ENCODE measurements around the gene VMP1.
"Not testable (repeated sequence)": the region's sequence is repeated elsewhere in the genome, so short reads cannot be mapped to it uniquely, and the experiment has no call there.

The VMP1 gene

DNA sequence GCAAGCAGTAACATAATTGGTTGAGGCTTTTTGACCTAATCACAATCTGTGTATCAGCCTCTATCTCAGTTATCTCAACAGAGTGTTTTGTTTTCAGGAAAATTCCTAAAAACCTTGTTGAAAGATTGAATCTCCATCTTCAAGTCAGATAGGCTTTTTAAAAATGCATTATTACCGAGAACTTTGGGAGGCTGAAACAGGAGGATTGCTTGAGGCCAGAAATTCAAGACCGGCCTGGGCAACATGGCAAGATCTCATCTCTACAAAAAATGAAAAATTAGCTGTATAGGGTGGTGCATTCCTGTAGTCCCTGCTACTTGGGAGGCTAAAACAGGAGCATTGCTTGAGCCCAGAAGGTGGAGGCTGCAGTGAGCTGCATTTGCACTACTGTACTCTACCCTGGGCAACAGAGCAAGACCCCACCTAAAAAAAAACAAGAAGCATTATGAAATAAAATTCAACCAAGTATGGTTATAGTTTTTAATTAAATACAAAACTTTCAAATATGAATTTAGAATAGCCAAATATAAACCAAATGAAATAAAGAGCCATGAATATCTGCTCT, 68.4 kb downstream of the VMP1 start:
- TF ChIP-seq CTCF (IDR thresholded peaks at IDR 0.05; ENCODE audit: extremely low read depth, missing control alignments) = no peak
- DNase-seq (ENCODE audit: low spot score) = no peak

GRCh38 chr17:59776577-59776976, 69.1 kb downstream of the VMP1 start:
- DNase-seq (ENCODE audit: low spot score) = no peak
- no peak for TF ChIP-seq CTCF (IDR thresholded peaks at IDR 0.05; ENCODE audit: extremely low read depth, missing control alignments)

GRCh38 chr17:59777033-59777432, 69.6 kb downstream of the VMP1 start:
- no peak for DNase-seq (ENCODE audit: low spot score)
- no peak for TF ChIP-seq CTCF (IDR thresholded peaks at IDR 0.05; ENCODE audit: extremely low read depth, missing control alignments)

- TF ChIP-seq CTCF (IDR thresholded peaks at IDR 0.05; ENCODE audit: extremely low read depth, missing control alignments) = no peak
- DNase-seq (ENCODE audit: low spot score) = no peak
Measured at GRCh38 chr17:59778996-59779395, 71.5 kb downstream of the VMP1 start.

DNA sequence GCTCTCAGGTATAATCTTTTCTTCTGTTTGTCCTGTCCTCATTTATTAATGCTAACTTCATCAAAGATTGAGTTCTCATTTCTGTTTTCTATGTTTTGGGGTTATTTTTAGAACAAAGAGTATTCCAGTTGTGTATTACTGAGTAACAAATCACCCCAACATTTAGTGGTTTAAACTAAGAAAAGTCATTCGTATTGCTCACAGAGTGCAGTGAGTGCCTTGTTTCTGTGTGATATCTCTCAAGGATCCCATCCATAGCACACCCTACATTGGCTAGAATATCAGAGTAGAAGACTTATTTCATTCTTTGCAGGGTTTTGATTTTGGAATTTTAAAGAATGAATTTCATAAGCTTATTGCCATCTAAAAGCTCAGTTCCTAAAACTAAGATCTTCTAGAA, 72.1 kb downstream of the VMP1 start:
- no peak for TF ChIP-seq CTCF (IDR thresholded peaks at IDR 0.05; ENCODE audit: extremely low read depth, missing control alignments)
- DNase-seq (ENCODE audit: low spot score) = no peak

DNA sequence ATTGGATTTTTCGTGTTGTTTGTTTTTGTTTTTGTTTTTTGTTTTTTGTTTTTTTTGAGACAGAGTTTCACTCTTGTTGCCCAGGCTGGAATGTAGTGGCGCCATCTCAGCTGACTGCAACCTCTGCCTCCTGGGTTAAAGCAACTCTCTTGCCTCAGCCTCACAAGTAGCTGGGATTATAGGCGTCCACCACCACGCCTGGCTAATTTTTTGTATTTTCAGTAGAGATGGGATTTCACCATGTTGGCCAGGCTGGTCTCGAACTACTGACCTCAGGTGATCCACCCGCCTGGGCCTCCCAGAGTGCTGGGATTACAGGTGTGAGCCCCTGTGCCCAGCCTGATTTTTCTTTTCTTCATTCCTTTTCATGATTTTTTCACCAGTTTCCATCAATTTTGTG, 73.1 kb downstream of the VMP1 start:
- not testable (repeated sequence) for DNase-seq (ENCODE audit: low spot score)

GRCh38 chr17:59783221-59784047, 76.0 kb downstream of the VMP1 start:
- no peak for TF ChIP-seq CTCF (IDR thresholded peaks at IDR 0.05; ENCODE audit: extremely low read depth, missing control alignments)
- no peak for DNase-seq (ENCODE audit: low spot score)
